Measurements from ENCODE around the gene ATP11A. TPM values are rescaled to one million over a fixed set of nuclear protein-coding genes. Genes with fewer than 3 reads are reported as not detected.
A peak's percentile ranks its signal among the peaks of the same experiment; 100 is the strongest.

The ATP11A gene
- total and polyA plus RNA-seq, 11 donors = 20.5 to 146 (median 91.2) TPM

- Histone ChIP-seq H3K4me3 (no peak overlapping the region), H3K27ac (peak overlapping the region; percentile 65 to 95 (median 92)), H3K9me3 (no peaks in the 10 kb centered on the region), H3K27me3 (no peaks in the 10 kb centered on the region), H3K36me3 (no peaks in the 10 kb centered on the region), H3K4me1 (peaks cover under 1 to 80% (median 44%) of the 10 kb centered on the region in 12 donors)
- no peak for TF ChIP-seq CTCF (IDR thresholded peaks at IDR 0.05)
- no peak for TF ChIP-seq POLR2A (IDR thresholded peaks at IDR 0.05)
- no peak for DNase-seq
- intact Hi-C loops (cut with DNase I) = loop anchor here in 4 of 10 donors (5.0 kb wide), 1 partner anchor 36 kb away; the partner anchor contains the start of gene ATP11A (in 4 of the 4)
- 85 to 92% (median 90%) methylated on average over 34 of the region's 34 CpGs for WGBS, 4 donors
- ATAC-seq = no peak
Measured at GRCh38 chr13:112728375-112729126, 38.7 kb downstream of the ATP11A start.

GRCh38 chr13:112729408-112729807 is 39.6 kb downstream of the ATP11A start:
- peak; percentile 71 to 92 (median 79) for DNase-seq
- WGBS, 4 donors = 44 to 65% (median 60%) methylated on average over 20 to 22 of the region's 22 CpGs
- no peaks in the 10 kb centered on the region for H3K36me3 ChIP-seq
- TF ChIP-seq POLR2A (IDR thresholded peaks at IDR 0.05) = peak in 1 of 2 donors; percentile 51
- TF ChIP-seq CTCF (IDR thresholded peaks at IDR 0.05) = no peak
- H3K4me1 ChIP-seq = peaks cover 2 to 84% (median 41%) of the 10 kb centered on the region in 12 donors
- no peaks in the 10 kb centered on the region for H3K27me3 ChIP-seq
- peak; percentile 83 to 87 (median 84) for ATAC-seq
- no peaks in the 10 kb centered on the region for H3K9me3 ChIP-seq
- peak overlapping the region; percentile 65 to 95 (median 92) for H3K27ac ChIP-seq
- intact Hi-C loops (cut with DNase I) = loop anchor here in 4 of 10 donors (5.0 kb wide), 1 partner anchor 37 kb away; the partner anchor contains the start of gene ATP11A (in 4 of the 4)
- H3K4me3 ChIP-seq = no peak overlapping the region

- Histone ChIP-seq H3K4me1 (peaks cover 2 to 84% (median 36%) of the 10 kb centered on the region in 12 donors), H3K9me3 (no peaks in the 10 kb centered on the region), H3K36me3 (no peaks in the 10 kb centered on the region), H3K27me3 (no peaks in the 10 kb centered on the region), H3K27ac (peak overlapping the region; percentile 65 to 95 (median 92)), H3K4me3 (no peak overlapping the region)
- TF ChIP-seq POLR2A (IDR thresholded peaks at IDR 0.05) (peak in 1 of 2 donors; percentile 49), CTCF (IDR thresholded peaks at IDR 0.05) (no peak)
- DNase-seq = peak in 3 of 5 donors; percentile 65 to 89 (median 67)
- WGBS, 4 donors = 50 to 74% (median 59%) methylated on average over 20 to 21 of the region's 21 CpGs
- peak; percentile 69 to 80 (median 76) for ATAC-seq
- intact Hi-C loops (cut with DNase I) = loop anchor here in 1 of 10 donors (1.0 kb wide), 1 partner anchor 36 kb away; no protein-coding TSS in a partner anchor
Measured at GRCh38 chr13:112730157-112730671, 40.4 kb downstream of the ATP11A start.
